ENCODE results near the gene SF3B3. TPM values are rescaled to one million over a fixed set of nuclear protein-coding genes. Genes with fewer than 3 reads are reported as not detected.
"Not testable (repeated sequence)": the region's sequence is repeated elsewhere in the genome, so short reads cannot be mapped to it uniquely, and the experiment has no call there.

The SF3B3 gene
- polyA plus RNA-seq, 1 of the 3 experiments (the other 2 are of a cell fraction): 81.7 TPM

GRCh38 chr16:70523076-70523742 is 407 bp upstream of the SF3B3 start, which contains the start of gene COG4 (continued):
- TF ChIP-seq EZH2phosphoT487 (IDR thresholded peaks at IDR 0.05; ENCODE audit: borderline replicate concordance, low read depth) (no peak), USF2 (IDR thresholded peaks at IDR 0.05; ENCODE audit: borderline replicate concordance, low read depth, low read length) (no peak), POLR2AphosphoS5 (IDR thresholded peaks at IDR 0.05; ENCODE audit: low read depth, low read length) (peak; percentile 83; the same call in 1 of the 2 replicates), CTCF (IDR thresholded peaks at IDR 0.05) (no peak), TCF12 (IDR thresholded peaks at IDR 0.05) (no peak; the same call in 1 of the 2 replicates), SMC3 (IDR thresholded peaks at IDR 0.05; ENCODE audit: low read depth, low read length) (no peak), MXI1 (IDR thresholded peaks at IDR 0.05; ENCODE audit: low read depth, low read length) (peak; percentile 7; the same call in 1 of the 2 replicates), TAF1 (IDR thresholded peaks at IDR 0.05; ENCODE audit: borderline replicate concordance, low read depth, low read length) (peak; percentile 59), GATA2 (CRISPR knock-in tag; IDR thresholded peaks at IDR 0.05) (no peak), MEF2A (IDR thresholded peaks at IDR 0.05; ENCODE audit: borderline replicate concordance, low read depth) (no peak), RCOR1 (IDR thresholded peaks at IDR 0.05; ENCODE audit: low read length) (no peak), FOXM1 (IDR thresholded peaks at IDR 0.05; ENCODE audit: low read depth) (peak; percentile 59; the same call in 1 of the 2 replicates), YY1 (IDR thresholded peaks at IDR 0.05; ENCODE audit: low read depth) (peak; percentile 93), CHD2 (IDR thresholded peaks at IDR 0.05; ENCODE audit: low read length, partially characterized antibody) (no peak), RFX5 (IDR thresholded peaks at IDR 0.05; ENCODE audit: low read length) (no peak), GABPA (IDR thresholded peaks at IDR 0.05; ENCODE audit: low read depth) (peak; percentile 80), ELF1 (IDR thresholded peaks at IDR 0.05) (peak; percentile 76), IRF3 (IDR thresholded peaks at IDR 0.05; ENCODE audit: low read depth, low read length) (no peak), SIN3A (IDR thresholded peaks at IDR 0.05; ENCODE audit: borderline replicate concordance, low read depth, low read length) (peak; percentile 14; the same call in 1 of the 2 replicates), NRF1 (IDR thresholded peaks at IDR 0.05; ENCODE audit: low read depth, low read length) (no peak), MAX (IDR thresholded peaks at IDR 0.05; ENCODE audit: low read depth) (no peak), EP300 (IDR thresholded peaks at IDR 0.05; ENCODE audit: borderline replicate concordance in 1 of 2, low read depth in 1 of 2, low read length in 1 of 2) (no peak), ZBTB33 (IDR thresholded peaks at IDR 0.05; ENCODE audit: borderline replicate concordance, low read depth) (0 out of 2 replicates have a peak, but pooled peaks have one; percentile 22), RXRA (IDR thresholded peaks at IDR 0.05; ENCODE audit: borderline replicate concordance, low read depth) (no peak)

- H2AFZ ChIP-seq (ENCODE audit: low read depth); H3K27me3 ChIP-seq (ENCODE audit: insufficient read depth); H3K9me2 ChIP-seq; DNase-seq; H3K9me3 ChIP-seq: not testable (repeated sequence)
- ChIA-PET CTCF (interaction anchor here (1.1 to 1.8 kb wide), 2 partner anchors 70 to 115 kb away, joined by 3 to 4 read pairs; partner anchors contain the start of gene FCSK), POLR2A (interaction anchor here (1.0 kb wide), 2 partner anchors 8 to 130 kb away, joined by 3 read pairs; no protein-coding TSS in a partner anchor)
- peaks cover 19 to 38% of the 10 kb centered on the region in 2 experiments for H3K36me3 ChIP-seq (replicated peaks in 1 of 2; ENCODE audit: control insufficient read depth in 1 of 2, insufficient read depth in 2 of 2, low read length in 1 of 2)
- peaks cover 36% of the 10 kb centered on the region for H4K20me1 ChIP-seq (ENCODE audit: insufficient read depth)
- H3F3A ChIP-seq (replicated peaks; ENCODE audit: insufficient read depth): peaks cover 51% of the 10 kb centered on the region
- peak overlapping the region; percentile 89 for H3K9ac ChIP-seq
- H3K4me3 ChIP-seq (ENCODE audit: low read depth in 2 of 2, low read length in 1 of 2): peak overlapping the region; percentile 72 to 90
- WGBS (ENCODE audit: low lambda C conversion rate): 3% methylated on average over 14 of the region's 24 CpGs
- peaks cover 16 to 36% of the 10 kb centered on the region in 2 experiments for H3K4me1 ChIP-seq (ENCODE audit: control insufficient read depth in 1 of 2, insufficient read depth in 2 of 2, low read depth in 1 of 2, low read length in 1 of 2)
- H3K79me2 ChIP-seq (ENCODE audit: insufficient read depth): peaks cover 95% of the 10 kb centered on the region
- peak overlapping the region; percentile 84 to 85 for H3K27ac ChIP-seq (ENCODE audit: low read depth in 2 of 2, low read length in 1 of 2)
- H3K4me2 ChIP-seq: peak overlapping the region; percentile 91
These were observed 796 bp downstream of the SF3B3 start for GRCh38 chr16:70524399-70524825.

All from SK-N-SH (cell line).